ENCODE results near the gene AKR1B1. TPM values are rescaled to one million over a fixed set of nuclear protein-coding genes. Genes with fewer than 3 reads are reported as not detected.

The AKR1B1 gene
- total and polyA plus RNA-seq, 4 donors = 27.0 to 76.0 (median 46.4) TPM

- Histone ChIP-seq H3K27ac (ENCODE audit: low read depth in 1 of 2, low read length in 1 of 2) (peak overlapping the region in 1 of 2 donors; percentile 63), H3K9ac (ENCODE audit: insufficient read depth in 1 of 2, low read length in 2 of 2) (no peak overlapping the region), H3K27me3 (ENCODE audit: control insufficient read depth in 3 of 3, insufficient read depth in 3 of 3, low read length in 2 of 3) (no peaks in the 10 kb centered on the region), H3K4me3 (no peak overlapping the region), H3K9me3 (ENCODE audit: control insufficient read depth in 4 of 4, insufficient read depth in 3 of 4, low read length in 3 of 4) (no peaks in the 10 kb centered on the region), H3K36me3 (ENCODE audit: control insufficient read depth in 4 of 4, insufficient read depth in 4 of 4, low read length in 4 of 4) (peaks cover 0 to 13% (median 9%) of the 10 kb centered on the region in 4 donors), H3K4me1 (ENCODE audit: control insufficient read depth in 5 of 5, insufficient read depth in 5 of 5, low read length in 5 of 5) (peaks cover 8 to 27% (median 11%) of the 10 kb centered on the region in 5 donors)
- ATAC-seq (ENCODE audit: insufficient read depth, low FRiP score) (no peak), DNase-seq (peak in 1 of 3 donors; percentile 39)
- TF ChIP-seq CTCF (IDR thresholded peaks at IDR 0.05; ENCODE audit: control extremely low read depth, extremely low read depth) = no peak
- WGBS, 2 donors = 23 to 33% methylated on average over 4 of the region's 4 CpGs
These were observed 4.6 kb downstream of the AKR1B1 start for GRCh38 chr7:134454277-134454676.

- Histone ChIP-seq H3K27me3 (ENCODE audit: control insufficient read depth in 3 of 3, insufficient read depth in 3 of 3, low read length in 2 of 3) (no peaks in the 10 kb centered on the region), H3K36me3 (ENCODE audit: control insufficient read depth in 4 of 4, insufficient read depth in 4 of 4, low read length in 4 of 4) (peaks cover 0 to 17% (median 12%) of the 10 kb centered on the region in 4 donors), H3K9ac (ENCODE audit: insufficient read depth in 1 of 2, low read length in 2 of 2) (no peak overlapping the region), H3K9me3 (ENCODE audit: control insufficient read depth in 4 of 4, insufficient read depth in 3 of 4, low read length in 3 of 4) (no peaks in the 10 kb centered on the region), H3K27ac (ENCODE audit: low read depth in 1 of 2, low read length in 1 of 2) (no peak overlapping the region), H3K4me1 (ENCODE audit: control insufficient read depth in 5 of 5, insufficient read depth in 5 of 5, low read length in 5 of 5) (peaks cover 8 to 30% (median 11%) of the 10 kb centered on the region in 5 donors), H3K4me3 (no peak overlapping the region)
- ATAC-seq (ENCODE audit: insufficient read depth, low FRiP score) = no peak
- DNase-seq = no peak
- no peak for TF ChIP-seq CTCF (IDR thresholded peaks at IDR 0.05; ENCODE audit: control extremely low read depth, extremely low read depth)
- 84 to 85% methylated on average over 5 of the region's 5 CpGs for WGBS, 2 donors
These were observed 5.4 kb downstream of the AKR1B1 start for GRCh38 chr7:134453518-134453917.

GRCh38 chr7:134452991-134453473 is 5.9 kb downstream of the AKR1B1 start:
- WGBS, 2 donors = 80 to 85% methylated on average over 7 of the region's 7 CpGs
- no peak for TF ChIP-seq CTCF (IDR thresholded peaks at IDR 0.05; ENCODE audit: control extremely low read depth, extremely low read depth)
- peaks cover under 1 to 20% (median 12%) of the 10 kb centered on the region in 4 donors for H3K36me3 ChIP-seq (ENCODE audit: control insufficient read depth in 4 of 4, insufficient read depth in 4 of 4, low read length in 4 of 4)
- H3K4me1 ChIP-seq (ENCODE audit: control insufficient read depth in 5 of 5, insufficient read depth in 5 of 5, low read length in 5 of 5) = peaks cover 8 to 30% (median 11%) of the 10 kb centered on the region in 5 donors
- H3K4me3 ChIP-seq = no peak overlapping the region
- ATAC-seq (ENCODE audit: insufficient read depth, low FRiP score) = no peak
- H3K9me3 ChIP-seq (ENCODE audit: control insufficient read depth in 4 of 4, insufficient read depth in 3 of 4, low read length in 3 of 4) = no peaks in the 10 kb centered on the region
- no peak overlapping the region for H3K9ac ChIP-seq (ENCODE audit: insufficient read depth in 1 of 2, low read length in 2 of 2)
- no peak for DNase-seq
- no peaks in the 10 kb centered on the region for H3K27me3 ChIP-seq (ENCODE audit: control insufficient read depth in 3 of 3, insufficient read depth in 3 of 3, low read length in 2 of 3)
- peak overlapping the region in 1 of 2 donors; percentile 65 for H3K27ac ChIP-seq (ENCODE audit: low read depth in 1 of 2, low read length in 1 of 2)

- WGBS, 2 donors = 85 to 91% methylated on average over 5 of the region's 5 CpGs
- Histone ChIP-seq H3K36me3 (ENCODE audit: control insufficient read depth in 4 of 4, insufficient read depth in 4 of 4, low read length in 4 of 4) (peaks cover 5 to 20% (median 13%) of the 10 kb centered on the region in 4 donors), H3K27me3 (ENCODE audit: control insufficient read depth in 3 of 3, insufficient read depth in 3 of 3, low read length in 2 of 3) (no peaks in the 10 kb centered on the region), H3K9me3 (ENCODE audit: control insufficient read depth in 4 of 4, insufficient read depth in 3 of 4, low read length in 3 of 4) (no peaks in the 10 kb centered on the region), H3K9ac (ENCODE audit: insufficient read depth in 1 of 2, low read length in 2 of 2) (no peak overlapping the region), H3K4me3 (no peak overlapping the region), H3K4me1 (ENCODE audit: control insufficient read depth in 5 of 5, insufficient read depth in 5 of 5, low read length in 5 of 5) (peaks cover 8 to 27% (median 9%) of the 10 kb centered on the region in 5 donors), H3K27ac (ENCODE audit: low read depth in 1 of 2, low read length in 1 of 2) (peak overlapping the region in 1 of 2 donors; percentile 1)
- DNase-seq (peak in 2 of 3 donors; percentile 31 to 68), ATAC-seq (ENCODE audit: insufficient read depth, low FRiP score) (no peak)
- TF ChIP-seq CTCF (IDR thresholded peaks at IDR 0.05; ENCODE audit: control extremely low read depth, extremely low read depth) = no peak
These were observed 6.5 kb downstream of the AKR1B1 start for GRCh38 chr7:134452419-134452838.

Measured in lung (tissue), 12 donors.